Chondrocyte (in vitro differentiated cells): Measurements from ENCODE around the gene TOGARAM1. TPM values are rescaled to one million over a fixed set of nuclear protein-coding genes. Genes with fewer than 3 reads are reported as not detected.

Experiments
- DNase-seq: peaks from one replicate; pipeline ENCODE4 v3.0.0; 2021; ENCODE audit warnings: mixed read lengths, low spot score
- H3K27ac Mint-ChIP-seq: one replicate; pipeline ENCODE4 v1.8.0; 2021; ENCODE audit warnings: mild to moderate bottlenecking, moderate library complexity, mixed read lengths; ENCODE audit not compliant: unreplicated experiment
- H3K27me3 Mint-ChIP-seq: 2 replicates; pipeline ENCODE4 v1.8.0; 2021; ENCODE audit warnings: low read depth, mixed read lengths
- H3K36me3 Mint-ChIP-seq: 2 replicates; pipeline ENCODE4 v1.8.0; 2021; ENCODE audit warnings: low read depth, mixed read lengths
- H3K4me1 Mint-ChIP-seq: 2 replicates; pipeline ENCODE4 v1.8.0; 2021; ENCODE audit warnings: low read depth, mild to moderate bottlenecking, mixed read lengths
- H3K4me3 Mint-ChIP-seq: one replicate; pipeline ENCODE4 v1.8.0; 2021; ENCODE audit warnings: mild to moderate bottlenecking, moderate library complexity, mixed read lengths; ENCODE audit not compliant: unreplicated experiment
- H3K9me3 Mint-ChIP-seq: 2 replicates; pipeline ENCODE4 v1.8.0; 2021; ENCODE audit warnings: low read depth, mixed read lengths
- total RNA-seq: library from RNA; stranded (reverse); gene quantifications from 3 replicates; pipeline ENCODE4 v1.2.1, GENCODE V29; 2021
- TF ChIP-seq, protein P1 (sequence below): fragments of 200-600 bp; sonication (generic); IDR thresholded peaks from 2 replicates; pipeline ENCODE4 v1.5.0; 2021; ENCODE audit warnings: antibody characterized with exemption, mild to moderate bottlenecking, moderate library complexity

Gene TOGARAM1
- total RNA-seq, 1 donor from 2014 or later: 13.3 TPM

- Mint-ChIP-seq H3K27ac (no peak overlapping the region), H3K4me1 (peaks cover 3% of the 10 kb centered on the region), H3K4me3 (no peak overlapping the region), H3K9me3 (no peaks in the 10 kb centered on the region), H3K27me3 (no peaks in the 10 kb centered on the region), H3K36me3 (no peaks in the 10 kb centered on the region)
- TF ChIP-seq, protein P1, sequence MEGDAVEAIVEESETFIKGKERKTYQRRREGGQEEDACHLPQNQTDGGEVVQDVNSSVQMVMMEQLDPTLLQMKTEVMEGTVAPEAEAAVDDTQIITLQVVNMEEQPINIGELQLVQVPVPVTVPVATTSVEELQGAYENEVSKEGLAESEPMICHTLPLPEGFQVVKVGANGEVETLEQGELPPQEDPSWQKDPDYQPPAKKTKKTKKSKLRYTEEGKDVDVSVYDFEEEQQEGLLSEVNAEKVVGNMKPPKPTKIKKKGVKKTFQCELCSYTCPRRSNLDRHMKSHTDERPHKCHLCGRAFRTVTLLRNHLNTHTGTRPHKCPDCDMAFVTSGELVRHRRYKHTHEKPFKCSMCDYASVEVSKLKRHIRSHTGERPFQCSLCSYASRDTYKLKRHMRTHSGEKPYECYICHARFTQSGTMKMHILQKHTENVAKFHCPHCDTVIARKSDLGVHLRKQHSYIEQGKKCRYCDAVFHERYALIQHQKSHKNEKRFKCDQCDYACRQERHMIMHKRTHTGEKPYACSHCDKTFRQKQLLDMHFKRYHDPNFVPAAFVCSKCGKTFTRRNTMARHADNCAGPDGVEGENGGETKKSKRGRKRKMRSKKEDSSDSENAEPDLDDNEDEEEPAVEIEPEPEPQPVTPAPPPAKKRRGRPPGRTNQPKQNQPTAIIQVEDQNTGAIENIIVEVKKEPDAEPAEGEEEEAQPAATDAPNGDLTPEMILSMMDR: no peak
- DNase-seq: no peak
Measured at GRCh38 chr14:44990533-44990932, 28.5 kb downstream of the TOGARAM1 start.

GRCh38 chr14:44995196-44995595 lies 33.2 kb downstream of the TOGARAM1 start:
- peaks cover 4% of the 10 kb centered on the region for H3K4me1 Mint-ChIP-seq
- H3K27ac Mint-ChIP-seq: no peak overlapping the region
- TF ChIP-seq, protein P1: no peak
- DNase-seq: no peak
- peaks cover 12% of the 10 kb centered on the region for H3K36me3 Mint-ChIP-seq
- no peaks in the 10 kb centered on the region for H3K9me3 Mint-ChIP-seq
- no peak overlapping the region for H3K4me3 Mint-ChIP-seq
- no peaks in the 10 kb centered on the region for H3K27me3 Mint-ChIP-seq

DNA sequence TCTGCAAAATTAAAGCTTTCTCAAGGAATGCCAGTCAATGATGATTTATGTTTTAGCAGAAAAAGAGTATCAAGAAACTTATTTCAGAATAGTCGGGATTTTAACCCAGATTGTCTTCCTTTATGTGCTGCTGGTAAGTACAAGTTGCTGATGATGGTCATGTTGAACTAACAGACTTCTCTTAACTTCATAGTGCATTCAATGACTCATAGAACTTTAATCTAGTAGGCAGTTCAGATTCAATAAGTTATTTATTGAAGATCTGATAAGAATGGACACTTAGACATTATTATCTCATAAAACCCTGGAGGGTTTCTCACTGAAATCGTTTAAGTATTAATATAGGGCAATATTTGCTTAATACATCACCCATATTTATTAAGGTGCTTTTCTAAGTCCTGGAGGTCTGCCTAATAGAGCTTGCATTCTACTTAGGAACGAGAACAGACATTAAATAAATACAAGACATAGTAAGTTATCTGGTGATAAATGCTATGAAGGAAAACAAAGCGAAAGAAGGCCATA lies 33.8 kb downstream of the TOGARAM1 start:
- Mint-ChIP-seq H3K36me3 (peaks cover 17% of the 10 kb centered on the region), H3K4me1 (peaks cover 4% of the 10 kb centered on the region), H3K27me3 (no peaks in the 10 kb centered on the region), H3K4me3 (no peak overlapping the region), H3K27ac (peak overlapping the region; percentile 38), H3K9me3 (no peaks in the 10 kb centered on the region)
- TF ChIP-seq, protein P1: no peak
- DNase-seq: no peak

- Mint-ChIP-seq H3K9me3 (no peaks in the 10 kb centered on the region), H3K27ac (no peak overlapping the region), H3K4me1 (no peaks in the 10 kb centered on the region), H3K4me3 (no peak overlapping the region), H3K27me3 (no peaks in the 10 kb centered on the region), H3K36me3 (peaks cover 21% of the 10 kb centered on the region)
- DNase-seq: no peak
- TF ChIP-seq, protein P1: no peak
Measured at GRCh38 chr14:45003924-45004323, 41.9 kb downstream of the TOGARAM1 start.

DNA sequence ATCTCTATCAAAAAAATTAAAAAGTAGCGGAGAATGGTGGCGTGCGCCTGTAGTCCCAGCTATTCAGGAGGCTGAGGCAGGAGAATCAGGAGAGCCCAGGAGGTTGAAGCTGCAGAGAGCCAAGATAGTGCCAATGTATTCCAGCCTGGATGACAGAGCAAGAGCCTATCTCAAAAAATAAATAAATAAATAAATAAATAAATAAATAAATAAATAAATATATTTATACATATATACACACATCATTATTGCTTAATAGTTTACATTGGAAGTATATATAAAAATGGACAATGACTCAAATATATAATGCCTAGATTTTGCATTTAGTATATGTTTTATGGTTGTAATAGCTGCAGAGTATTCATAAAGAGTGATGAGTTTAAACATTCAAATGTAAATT lies 53.1 kb downstream of the TOGARAM1 start:
- no peak overlapping the region for H3K4me3 Mint-ChIP-seq
- no peaks in the 10 kb centered on the region for H3K9me3 Mint-ChIP-seq
- H3K36me3 Mint-ChIP-seq: peaks cover 13% of the 10 kb centered on the region
- no peak overlapping the region for H3K27ac Mint-ChIP-seq
- H3K27me3 Mint-ChIP-seq: no peaks in the 10 kb centered on the region
- TF ChIP-seq, protein P1: no peak
- H3K4me1 Mint-ChIP-seq: no peaks in the 10 kb centered on the region
- no peak for DNase-seq
